ENCODE results near the gene PRDM10.
A peak's percentile ranks its signal among the peaks of the same experiment; 100 is the strongest.

Gene PRDM10

DNA sequence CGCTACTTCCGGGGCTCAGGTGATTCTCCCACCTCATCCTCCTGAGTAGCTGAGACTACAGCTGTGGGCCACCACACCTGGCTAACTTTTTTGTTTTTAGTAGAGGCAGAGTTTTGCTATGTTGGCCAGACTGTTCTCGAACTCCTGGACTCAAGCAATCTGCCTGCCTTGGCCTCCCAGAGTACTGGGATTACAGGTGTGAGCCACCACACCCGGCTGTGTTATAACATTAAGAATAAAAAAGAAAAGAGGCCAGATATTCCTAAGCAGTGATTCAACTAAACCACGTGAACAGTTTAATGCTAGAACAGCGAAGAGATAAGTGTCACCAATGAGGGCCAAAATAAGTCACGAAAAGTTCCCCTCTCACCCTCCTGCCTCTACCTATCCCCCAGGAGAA lies 3.7 kb downstream of the PRDM10 start:
- CTCF ChIA-PET: no interaction called here
- DNase-seq: no peak
- H3K4me1 Mint-ChIP-seq: peaks cover 33% of the 10 kb centered on the region
- peaks cover 4% of the 10 kb centered on the region for H3K27me3 Mint-ChIP-seq
- no peak overlapping the region for H3K4me3 Mint-ChIP-seq
- no peak overlapping the region for H3K27ac Mint-ChIP-seq
- H3K36me3 Mint-ChIP-seq: peaks cover 16% of the 10 kb centered on the region
- H3K9me3 Mint-ChIP-seq: no peaks in the 10 kb centered on the region

DNA sequence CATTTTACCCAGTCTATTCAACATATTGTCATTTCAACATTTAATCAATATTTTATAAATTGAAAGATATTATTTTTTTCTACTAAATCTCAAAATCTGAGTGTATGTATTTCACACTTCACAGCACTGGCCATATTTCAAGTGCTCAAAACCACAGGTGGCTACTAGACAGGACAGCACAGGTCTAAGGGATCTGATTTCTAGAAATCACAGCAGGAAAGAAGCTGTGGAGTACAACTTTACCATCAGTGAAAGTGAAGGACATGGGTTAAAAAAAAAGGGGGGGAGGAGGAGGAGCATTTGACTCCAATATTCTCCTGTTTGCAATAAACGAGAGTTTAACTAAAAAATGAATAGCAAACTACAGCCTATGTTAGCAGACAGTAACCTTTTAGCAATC lies 4.5 kb downstream of the PRDM10 start:
- peaks cover 28% of the 10 kb centered on the region for H3K4me1 Mint-ChIP-seq
- H3K4me3 Mint-ChIP-seq: no peak overlapping the region
- CTCF ChIA-PET: no interaction called here
- H3K9me3 Mint-ChIP-seq: no peaks in the 10 kb centered on the region
- H3K27ac Mint-ChIP-seq: no peak overlapping the region
- peaks cover 15% of the 10 kb centered on the region for H3K36me3 Mint-ChIP-seq
- DNase-seq: no peak
- H3K27me3 Mint-ChIP-seq: peaks cover 4% of the 10 kb centered on the region

DNA sequence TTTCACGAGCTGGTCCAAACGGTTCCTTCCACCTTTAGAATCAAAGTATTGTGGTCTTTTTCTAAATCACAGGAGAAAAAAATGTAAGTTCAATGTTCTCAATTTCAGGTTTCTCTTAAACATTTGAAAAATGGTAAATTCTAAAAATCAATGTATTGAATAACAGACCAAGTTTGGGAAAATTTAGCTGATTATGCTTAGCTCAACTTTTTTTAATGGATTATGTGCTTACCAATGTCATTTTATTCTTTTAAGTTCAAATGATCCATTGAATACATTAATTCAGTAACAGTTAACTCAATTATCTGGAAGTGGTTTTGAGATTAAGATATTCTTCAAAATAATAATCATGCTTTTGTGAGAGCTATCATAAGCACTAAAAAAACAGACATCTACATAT lies 5.1 kb downstream of the PRDM10 start:
- H3K9me3 Mint-ChIP-seq: no peaks in the 10 kb centered on the region
- no peak overlapping the region for H3K27ac Mint-ChIP-seq
- H3K27me3 Mint-ChIP-seq: peaks cover 1% of the 10 kb centered on the region
- DNase-seq: no peak
- CTCF ChIA-PET: no interaction called here
- no peak overlapping the region for H3K4me3 Mint-ChIP-seq
- peaks cover 15% of the 10 kb centered on the region for H3K36me3 Mint-ChIP-seq
- H3K4me1 Mint-ChIP-seq: peaks cover 29% of the 10 kb centered on the region

DNA sequence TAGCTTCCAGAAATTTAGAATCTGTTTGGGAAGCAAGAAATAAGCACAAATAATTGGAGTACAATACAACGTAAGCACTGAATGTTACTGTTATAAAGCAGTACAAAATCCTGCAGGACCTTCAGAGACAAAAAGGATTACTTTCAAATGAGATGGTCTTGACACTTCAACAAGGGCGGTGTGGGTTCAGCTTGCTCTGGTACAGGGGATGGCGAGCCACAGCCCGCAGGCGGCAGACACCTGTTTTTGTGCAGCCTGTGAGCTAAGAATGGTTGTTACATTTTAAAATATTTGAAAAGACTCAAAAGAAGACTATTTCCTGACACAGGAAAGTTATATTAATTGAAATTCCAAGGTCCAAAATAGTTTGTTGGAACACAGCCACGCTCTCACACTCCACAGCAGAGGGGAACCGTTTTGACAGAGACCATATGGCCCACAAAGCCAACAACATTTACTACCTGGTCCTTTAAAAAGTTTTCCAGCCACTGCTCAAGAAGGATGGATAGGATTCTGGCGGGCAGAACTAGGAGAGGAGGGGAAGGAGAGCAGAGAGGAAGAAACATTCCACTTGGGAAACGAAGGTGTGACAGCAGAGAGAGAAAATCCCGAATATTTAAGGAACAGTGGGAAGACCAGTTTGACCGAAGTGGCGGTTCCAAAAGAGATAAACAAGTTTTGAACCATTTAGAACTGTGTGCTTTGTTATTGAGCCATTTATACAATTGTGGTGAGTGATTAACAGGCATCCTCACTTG lies 6.3 kb downstream of the PRDM10 start:
- H3K4me3 Mint-ChIP-seq: no peak overlapping the region

DNA sequence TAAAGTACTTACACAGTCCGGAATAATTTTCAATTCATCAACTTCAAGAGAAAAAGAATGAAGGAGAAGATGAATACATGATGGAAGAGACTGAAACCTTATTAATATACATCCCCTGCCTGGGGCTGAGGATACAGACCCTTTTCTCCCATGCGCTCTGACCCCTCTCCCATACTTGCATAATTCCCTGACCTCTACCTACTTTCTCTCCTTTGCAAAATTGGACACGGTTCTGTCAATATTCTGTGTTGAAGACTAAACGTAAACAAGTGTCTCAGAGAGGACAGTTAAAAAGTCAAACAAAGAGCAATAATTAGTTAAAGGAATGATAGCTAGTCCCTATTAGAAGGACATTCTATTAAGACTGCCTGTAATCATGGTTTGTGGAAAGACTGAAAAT lies 7.5 kb downstream of the PRDM10 start:
- no peaks in the 10 kb centered on the region for H3K9me3 Mint-ChIP-seq
- DNase-seq: no peak
- H3K36me3 Mint-ChIP-seq: peaks cover 12% of the 10 kb centered on the region
- no peak overlapping the region for H3K27ac Mint-ChIP-seq
- H3K4me3 Mint-ChIP-seq: no peak overlapping the region
- CTCF ChIA-PET: no interaction called here
- H3K4me1 Mint-ChIP-seq: peaks cover 19% of the 10 kb centered on the region
- H3K27me3 Mint-ChIP-seq: no peaks in the 10 kb centered on the region

More for the DNA sequence above, 6.3 kb downstream of the PRDM10 start:
- Mint-ChIP-seq H3K36me3 (peaks cover 15% of the 10 kb centered on the region), H3K4me1 (peaks cover 30% of the 10 kb centered on the region), H3K27ac (no peak overlapping the region), H3K9me3 (no peaks in the 10 kb centered on the region), H3K27me3 (no peaks in the 10 kb centered on the region)
- DNase-seq: no peak
- CTCF ChIA-PET: interaction anchor here (0.6 kb wide), 1 partner anchor 135 kb away, joined by 3 read pairs; no protein-coding TSS in a partner anchor

DNA sequence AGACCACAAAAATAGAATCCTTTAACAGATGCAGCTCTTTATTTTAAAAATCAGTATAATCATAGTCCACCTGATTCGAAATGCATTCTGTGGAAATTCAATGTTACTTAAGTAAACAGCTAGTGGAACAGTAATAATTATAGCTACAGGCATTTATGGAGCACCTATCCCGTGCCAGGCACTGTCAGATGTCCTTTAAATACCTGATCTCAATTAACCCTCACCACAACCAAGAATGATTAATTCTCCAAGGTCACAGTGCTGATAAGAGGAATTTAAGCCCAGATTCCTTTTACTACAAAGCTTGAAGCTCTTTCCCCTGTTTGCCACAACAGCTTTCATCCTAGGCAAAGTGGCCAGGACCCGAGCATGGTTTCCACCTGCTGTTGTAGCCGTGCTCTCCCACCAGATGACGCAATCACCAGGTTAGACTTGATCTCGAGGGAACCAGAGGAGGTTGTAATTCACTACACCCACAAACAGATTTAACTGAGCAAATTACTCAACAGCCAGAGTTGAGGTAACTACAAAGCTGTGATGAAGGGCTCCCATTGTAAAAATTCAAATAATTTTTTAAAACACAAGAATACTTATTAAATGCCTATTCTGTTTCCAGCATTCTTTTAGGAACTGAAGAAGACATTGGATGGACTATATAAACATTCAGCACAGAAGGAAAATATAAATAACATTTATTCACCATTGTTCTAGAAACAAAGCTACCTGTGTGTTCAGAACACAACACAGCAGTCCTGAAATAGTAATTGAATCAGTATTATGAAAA lies 10.3 kb downstream of the PRDM10 start:
- DNase-seq: peak; percentile 58
- no peak overlapping the region for H3K4me3 Mint-ChIP-seq
- CTCF ChIA-PET: interaction anchor here (0.7 to 1.7 kb wide), 15 partner anchors 9 to 1254 kb away, joined by 3 to 7 read pairs (median 3); no protein-coding TSS in a partner anchor
- no peaks in the 10 kb centered on the region for H3K27me3 Mint-ChIP-seq
- no peak overlapping the region for H3K27ac Mint-ChIP-seq
- H3K4me1 Mint-ChIP-seq: peaks cover 6% of the 10 kb centered on the region
- peaks cover 9% of the 10 kb centered on the region for H3K36me3 Mint-ChIP-seq
- no peaks in the 10 kb centered on the region for H3K9me3 Mint-ChIP-seq

DNA sequence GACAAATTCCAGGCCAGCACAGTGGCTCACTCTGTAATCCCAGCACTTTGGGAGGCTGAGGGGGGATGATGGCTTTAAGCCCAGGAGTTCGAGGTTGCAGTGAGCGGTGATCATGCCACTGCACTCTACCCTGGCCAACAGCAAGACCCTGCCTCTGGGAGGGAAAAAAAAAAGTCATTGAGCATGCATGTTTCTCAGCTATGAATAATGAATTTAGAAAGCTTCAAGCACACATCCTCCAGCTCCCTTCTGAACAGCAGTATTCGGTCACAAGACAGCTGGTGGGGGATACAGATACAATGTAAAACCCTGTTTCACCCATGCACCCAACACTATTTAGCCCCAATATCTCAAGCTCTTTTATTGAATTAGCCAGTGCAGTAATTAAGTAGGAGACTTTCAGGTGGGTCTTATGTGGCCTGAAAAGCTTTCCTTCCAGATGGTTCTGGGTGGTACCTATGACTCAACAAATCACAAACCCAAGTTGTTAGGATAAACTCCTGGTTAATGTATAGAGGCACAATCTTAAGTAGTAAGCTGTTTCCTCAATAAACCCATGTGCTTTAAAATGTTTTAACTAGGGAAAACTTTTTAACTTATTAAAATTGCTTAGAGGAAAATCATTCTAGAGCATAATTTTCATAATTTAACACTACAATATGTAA lies 13.4 kb downstream of the PRDM10 start:
- H3K27ac Mint-ChIP-seq: no peak overlapping the region
- no peaks in the 10 kb centered on the region for H3K36me3 Mint-ChIP-seq
- no peak overlapping the region for H3K4me3 Mint-ChIP-seq
- DNase-seq: no peak
- H3K27me3 Mint-ChIP-seq: no peaks in the 10 kb centered on the region
- no peaks in the 10 kb centered on the region for H3K9me3 Mint-ChIP-seq
- peaks cover 4% of the 10 kb centered on the region for H3K4me1 Mint-ChIP-seq
- CTCF ChIA-PET: interaction anchor here (0.6 to 1.2 kb wide), 2 partner anchors 143 to 651 kb away, joined by 3 to 4 read pairs; no protein-coding TSS in a partner anchor

DNA sequence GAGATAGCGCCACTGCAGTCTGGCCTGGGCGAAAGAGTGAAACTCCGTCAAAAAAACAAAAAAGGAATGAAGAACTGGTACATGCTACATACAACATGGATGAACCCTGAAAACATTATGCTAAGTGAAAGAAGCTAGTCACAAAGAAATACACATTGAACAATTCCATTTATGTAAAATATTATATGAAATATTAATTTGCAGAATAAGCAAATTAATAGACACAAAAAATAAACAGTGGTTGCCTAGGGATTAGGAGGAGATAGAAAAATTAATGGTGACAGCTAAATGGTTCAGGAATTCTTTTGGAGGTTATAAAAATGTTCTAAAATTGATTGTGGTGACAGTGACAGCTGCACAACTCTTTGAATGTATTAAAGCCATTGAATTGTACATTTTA lies 14.7 kb downstream of the PRDM10 start:
- no peak for DNase-seq

DNA sequence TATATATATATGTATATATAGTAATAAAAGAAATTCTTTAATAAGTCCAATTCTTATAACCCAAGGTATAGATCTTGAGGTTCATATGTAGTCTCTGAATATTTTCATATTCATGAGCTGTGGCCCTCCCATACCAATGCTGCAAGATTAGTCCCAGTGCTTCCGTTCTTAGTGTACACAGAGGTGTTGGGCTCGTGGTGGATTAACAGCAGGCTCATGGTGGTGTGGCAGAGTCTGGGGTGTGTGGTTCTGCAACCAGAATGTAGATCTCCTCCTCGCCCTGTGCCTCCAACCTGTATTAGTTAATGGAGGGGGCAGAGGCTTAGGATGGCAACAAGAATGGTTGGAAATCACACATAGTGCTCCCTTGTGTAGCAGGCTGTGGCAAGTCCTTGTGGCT lies 16.8 kb downstream of the PRDM10 start:
- no peaks in the 10 kb centered on the region for H3K36me3 Mint-ChIP-seq
- H3K4me1 Mint-ChIP-seq: no peaks in the 10 kb centered on the region
- no peak overlapping the region for H3K27ac Mint-ChIP-seq
- no peaks in the 10 kb centered on the region for H3K9me3 Mint-ChIP-seq
- H3K27me3 Mint-ChIP-seq: no peaks in the 10 kb centered on the region
- CTCF ChIA-PET: no interaction called here
- no peak for DNase-seq
- no peak overlapping the region for H3K4me3 Mint-ChIP-seq

More for the DNA sequence above, 14.7 kb downstream of the PRDM10 start:
- CTCF ChIA-PET: interaction anchor here (0.9 kb wide), 1 partner anchor 145 kb away, joined by 3 read pairs; no protein-coding TSS in a partner anchor
- H3K36me3 Mint-ChIP-seq: no peaks in the 10 kb centered on the region
- H3K27ac Mint-ChIP-seq: no peak overlapping the region
- H3K27me3 Mint-ChIP-seq: no peaks in the 10 kb centered on the region
- no peaks in the 10 kb centered on the region for H3K9me3 Mint-ChIP-seq
- H3K4me1 Mint-ChIP-seq: peaks cover 4% of the 10 kb centered on the region
- H3K4me3 Mint-ChIP-seq: no peak overlapping the region

DNA sequence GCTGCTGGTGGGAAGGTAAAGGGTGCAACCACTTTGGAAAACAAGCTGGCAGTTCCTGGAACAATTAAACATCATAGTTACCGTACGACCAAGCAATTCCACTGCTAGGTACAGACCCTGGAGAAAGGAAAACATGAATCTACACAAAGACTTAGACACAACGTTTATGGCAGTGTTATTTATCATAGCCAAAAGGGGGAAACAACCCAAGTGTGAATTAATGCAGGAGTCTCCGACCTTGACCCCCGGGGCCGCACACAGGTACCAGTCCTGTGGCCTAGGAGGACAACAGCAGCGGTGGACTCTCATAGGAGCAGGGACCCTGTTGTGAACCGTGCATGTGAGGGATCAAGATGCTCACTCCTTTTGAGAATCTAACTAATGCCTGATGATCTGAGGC lies 22.5 kb downstream of the PRDM10 start:
- H3K36me3 Mint-ChIP-seq: no peaks in the 10 kb centered on the region
- DNase-seq: no peak
- peaks cover 3% of the 10 kb centered on the region for H3K27me3 Mint-ChIP-seq
- no peak overlapping the region for H3K27ac Mint-ChIP-seq
- H3K4me1 Mint-ChIP-seq: no peaks in the 10 kb centered on the region
- H3K9me3 Mint-ChIP-seq: no peaks in the 10 kb centered on the region
- H3K4me3 Mint-ChIP-seq: no peak overlapping the region
- CTCF ChIA-PET: interaction anchor here (0.9 kb wide), 1 partner anchor 12 kb away, joined by 3 read pairs; no protein-coding TSS in a partner anchor

DNA sequence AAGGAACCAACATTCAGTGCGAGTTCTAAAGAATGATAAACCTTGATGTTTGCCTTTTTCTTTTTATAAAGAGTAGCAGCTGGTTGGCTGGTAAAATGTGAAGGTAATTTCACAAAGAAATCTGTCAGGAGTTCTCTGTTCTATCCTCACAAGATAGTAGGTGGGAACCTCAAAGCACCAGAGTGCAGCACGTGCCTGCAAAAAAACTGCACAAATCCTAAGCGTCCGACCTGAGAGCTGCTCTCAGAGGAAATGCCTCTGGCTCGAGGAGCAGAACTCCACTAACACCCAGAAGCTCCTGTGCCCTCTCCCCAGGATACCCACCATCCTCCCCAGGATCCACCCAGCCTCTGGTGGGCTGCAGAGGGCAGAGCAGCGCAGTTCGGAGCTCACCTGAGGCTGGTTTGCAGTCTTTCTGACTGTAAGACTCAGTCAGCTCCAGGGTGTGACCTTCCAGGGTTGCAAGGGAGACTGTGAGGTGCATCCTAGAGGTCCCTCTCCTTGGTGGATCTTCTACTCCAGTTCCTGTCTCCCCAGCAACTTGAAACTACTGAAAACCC lies 23.5 kb downstream of the PRDM10 start:
- Mint-ChIP-seq H3K27me3 (peaks cover 3% of the 10 kb centered on the region), H3K4me1 (no peaks in the 10 kb centered on the region), H3K4me3 (no peak overlapping the region), H3K9me3 (no peaks in the 10 kb centered on the region), H3K27ac (no peak overlapping the region), H3K36me3 (no peaks in the 10 kb centered on the region)
- DNase-seq: no peak
- CTCF ChIA-PET: interaction anchor here (0.9 kb wide), 1 partner anchor 13 kb away, joined by 3 read pairs; no protein-coding TSS in a partner anchor

DNA sequence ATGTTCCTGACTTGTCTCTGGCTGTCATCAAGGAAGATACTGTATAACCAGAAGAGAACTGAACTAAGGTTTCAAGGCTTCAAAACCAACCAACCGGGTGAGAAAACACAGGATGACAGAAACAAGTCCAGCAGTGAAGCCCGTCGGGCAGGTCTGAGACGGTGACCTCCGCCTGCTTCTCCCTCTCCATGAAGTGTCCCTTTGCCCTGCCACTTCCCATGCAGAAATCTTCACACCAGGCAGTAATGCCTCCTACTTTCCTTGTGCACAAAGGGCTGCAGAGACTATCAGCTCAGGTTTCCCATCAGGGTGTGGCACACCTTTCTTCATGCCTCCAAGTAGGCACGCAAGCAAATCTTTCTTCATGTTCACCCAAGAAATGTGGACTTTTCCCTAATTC lies 24.2 kb downstream of the PRDM10 start:
- no peaks in the 10 kb centered on the region for H3K9me3 Mint-ChIP-seq
- H3K4me3 Mint-ChIP-seq: no peak overlapping the region
- peaks cover 3% of the 10 kb centered on the region for H3K27me3 Mint-ChIP-seq
- CTCF ChIA-PET: no interaction called here
- no peaks in the 10 kb centered on the region for H3K36me3 Mint-ChIP-seq
- H3K27ac Mint-ChIP-seq: no peak overlapping the region
- DNase-seq: no peak
- H3K4me1 Mint-ChIP-seq: no peaks in the 10 kb centered on the region

DNA sequence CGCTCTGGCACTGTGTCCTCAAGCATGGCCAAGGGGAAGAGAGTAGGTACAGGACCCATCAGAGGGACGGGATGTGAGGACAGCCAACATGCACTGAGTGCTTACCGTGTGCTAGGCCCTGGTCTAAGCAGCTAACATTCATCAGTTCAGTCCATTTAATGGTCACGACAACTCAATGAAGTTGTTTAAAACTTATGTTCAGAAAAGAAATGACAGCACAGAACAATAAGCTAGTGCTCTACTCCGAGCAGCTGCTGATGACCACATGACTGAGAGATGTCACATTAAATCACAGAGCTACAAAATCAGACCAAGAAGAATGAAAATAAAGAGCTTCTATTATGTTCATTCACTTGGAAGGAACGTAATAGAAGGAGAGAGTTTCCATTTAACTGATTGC lies 26.3 kb downstream of the PRDM10 start:
- no peak for DNase-seq
- Mint-ChIP-seq H3K27me3 (peaks cover 3% of the 10 kb centered on the region), H3K27ac (no peak overlapping the region), H3K4me1 (no peaks in the 10 kb centered on the region), H3K9me3 (no peaks in the 10 kb centered on the region), H3K4me3 (no peak overlapping the region), H3K36me3 (no peaks in the 10 kb centered on the region)
- CTCF ChIA-PET: no interaction called here

DNA sequence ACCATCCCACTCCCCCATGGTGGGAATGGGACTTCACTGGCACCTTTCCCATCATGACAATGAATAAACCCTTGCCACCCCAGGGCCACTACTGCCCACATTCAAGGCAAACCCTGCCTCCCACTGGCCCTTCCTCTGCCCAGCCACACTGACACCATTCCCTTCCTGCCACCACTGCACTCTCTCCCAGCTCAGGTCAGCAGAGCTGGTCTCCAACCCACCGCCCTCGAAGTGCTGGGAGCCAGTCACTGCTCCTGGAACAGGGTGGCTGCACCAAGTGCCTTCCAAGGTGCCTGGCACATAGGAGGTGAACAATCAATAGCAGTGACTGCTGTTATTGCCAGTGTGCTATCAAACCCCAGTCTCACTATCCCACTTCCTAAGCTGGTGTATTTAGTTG lies 27.1 kb downstream of the PRDM10 start:
- H3K4me1 Mint-ChIP-seq: no peaks in the 10 kb centered on the region
- no peaks in the 10 kb centered on the region for H3K9me3 Mint-ChIP-seq
- no peak overlapping the region for H3K27ac Mint-ChIP-seq
- CTCF ChIA-PET: no interaction called here
- no peak for DNase-seq
- no peaks in the 10 kb centered on the region for H3K36me3 Mint-ChIP-seq
- H3K4me3 Mint-ChIP-seq: no peak overlapping the region
- H3K27me3 Mint-ChIP-seq: peaks cover 3% of the 10 kb centered on the region
